Prostate gland (tissue), 2 donors: ENCODE measurements around the gene SUSD1. TPM values are rescaled to one million over a fixed set of nuclear protein-coding genes. Genes with fewer than 3 reads are reported as not detected.
"Not testable (repeated sequence)": the region's sequence is repeated elsewhere in the genome, so short reads cannot be mapped to it uniquely, and the experiment has no call there.

ENCODE experiments used
- DNase-seq: peaks from one replicate; pipeline ENCODE4 v3.0.0-alpha.2; 2019; ENCODE audit warnings: low spot score
- H3K27ac ChIP-seq, 2 donors: fragments of 200-600 bp; sonication (generic); 2 replicates each; pipeline ENCODE4 v1.5.1; 2017 to 2019
- H3K27me3 ChIP-seq: fragments of 200-600 bp; sonication (generic); replicated peaks from 2 replicates; pipeline ENCODE4 v1.5.1; 2019; ENCODE audit not compliant: insufficient read depth
- H3K36me3 ChIP-seq, 2 donors: fragments of 200-600 bp; sonication (generic); 1 replicate in 1 of 2; 2 replicates in 1 of 2; pipeline versions ENCODE4 v1.5.1 to v1.8.1; 2017 to 2019
- H3K4me1 ChIP-seq: fragments of 200-600 bp; sonication (generic); replicated peaks from 2 replicates; pipeline ENCODE4 v1.5.1; 2019
- H3K4me3 ChIP-seq, 2 donors: fragments of 200-600 bp; sonication (generic); 2 replicates each; pipeline ENCODE4 v1.5.1; 2017 to 2019
- H3K9me3 ChIP-seq: fragments of 200-600 bp; sonication (generic); 2 replicates; pipeline ENCODE4 v1.5.1; 2017
- POLR2A ChIP-seq: fragments of 450-650 bp; IDR thresholded peaks from one replicate; pipeline ENCODE4 v1.6.1; 2016; ENCODE audit warnings: antibody characterized with exemption, mild to moderate bottlenecking
- POLR2AphosphoS5 ChIP-seq: sonication (generic); formaldehyde crosslinking; IDR thresholded peaks from one replicate; pipeline ENCODE4 v1.6.1; 2017; ENCODE audit warnings: antibody characterized with exemption
- WGBS: methylation state at CpG from one replicate; pipeline ENCODE4 v1.1.5; 2018; 5-methylcytosine and 5-hydroxymethylcytosine counted together
- intact Hi-C: fragments of 100-400 bp; cut with DNase I; formaldehyde crosslinking; loops from one replicate; pipeline ENCODE4 v1.14.2; 2022
- total RNA-seq, 2 donors: library from RNA; depleted of rRNA; stranded (reverse); fragments of >200 nt; gene quantifications; one replicate each; pipeline ENCODE4 v1.1.0, GENCODE V29; 2016
- TF ChIP-seq, protein P1 (sequence below), 4 experiments: fragments of 200-600 bp in 2 of 4; fragments of 450-650 bp in 2 of 4; sonication (generic) in 2 of 4; IDR thresholded peaks; 1 replicate in 3 of 4; 2 replicates in 1 of 4; pipeline ENCODE4 v1.5.1; 2016 to 2019; ENCODE audit warnings: antibody characterized with exemption in 4 of 4, mild to moderate bottlenecking in 2 of 4, moderate library complexity in 2 of 4

Gene SUSD1
- total RNA-seq, 2 donors from 2014 or later, result 10.6 to 34.8 TPM

DNA sequence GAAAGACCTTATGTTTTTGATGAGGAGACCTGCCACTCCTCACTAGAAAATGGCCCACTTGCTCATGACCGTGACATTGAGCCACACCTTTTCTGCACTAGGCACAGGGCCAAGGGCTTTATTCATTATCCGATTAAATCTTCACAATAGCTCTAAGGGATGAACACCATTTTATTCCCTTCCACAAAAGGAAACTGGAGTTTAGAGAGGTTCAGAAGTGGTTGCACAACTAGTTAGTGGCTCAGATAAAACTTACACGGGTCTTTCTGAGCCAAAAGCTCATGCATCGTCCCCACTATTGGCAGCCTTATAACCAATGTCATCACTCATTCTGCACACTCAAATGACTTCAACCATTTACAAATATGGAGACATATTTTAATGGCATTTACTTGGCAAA is 39.4 kb downstream of the SUSD1 start:
- no peak for DNase-seq
- WGBS, result 50% methylated on average over 4 of the region's 4 CpGs
- H3K27me3 ChIP-seq, result no peaks in the 10 kb centered on the region
- intact Hi-C loops, result no loop called here
- H3K27ac ChIP-seq, result no peak overlapping the region
- no peak overlapping the region for H3K4me3 ChIP-seq
- H3K4me1 ChIP-seq, result no peaks in the 10 kb centered on the region
- TF ChIP-seq POLR2AphosphoS5, result no peak
- TF ChIP-seq, protein P1, sequence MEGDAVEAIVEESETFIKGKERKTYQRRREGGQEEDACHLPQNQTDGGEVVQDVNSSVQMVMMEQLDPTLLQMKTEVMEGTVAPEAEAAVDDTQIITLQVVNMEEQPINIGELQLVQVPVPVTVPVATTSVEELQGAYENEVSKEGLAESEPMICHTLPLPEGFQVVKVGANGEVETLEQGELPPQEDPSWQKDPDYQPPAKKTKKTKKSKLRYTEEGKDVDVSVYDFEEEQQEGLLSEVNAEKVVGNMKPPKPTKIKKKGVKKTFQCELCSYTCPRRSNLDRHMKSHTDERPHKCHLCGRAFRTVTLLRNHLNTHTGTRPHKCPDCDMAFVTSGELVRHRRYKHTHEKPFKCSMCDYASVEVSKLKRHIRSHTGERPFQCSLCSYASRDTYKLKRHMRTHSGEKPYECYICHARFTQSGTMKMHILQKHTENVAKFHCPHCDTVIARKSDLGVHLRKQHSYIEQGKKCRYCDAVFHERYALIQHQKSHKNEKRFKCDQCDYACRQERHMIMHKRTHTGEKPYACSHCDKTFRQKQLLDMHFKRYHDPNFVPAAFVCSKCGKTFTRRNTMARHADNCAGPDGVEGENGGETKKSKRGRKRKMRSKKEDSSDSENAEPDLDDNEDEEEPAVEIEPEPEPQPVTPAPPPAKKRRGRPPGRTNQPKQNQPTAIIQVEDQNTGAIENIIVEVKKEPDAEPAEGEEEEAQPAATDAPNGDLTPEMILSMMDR (IDR thresholded peaks at IDR 0.05), result no peak
- no peak for TF ChIP-seq POLR2A
- no peaks in the 10 kb centered on the region for H3K9me3 ChIP-seq
- H3K36me3 ChIP-seq, result no peaks in the 10 kb centered on the region

DNA sequence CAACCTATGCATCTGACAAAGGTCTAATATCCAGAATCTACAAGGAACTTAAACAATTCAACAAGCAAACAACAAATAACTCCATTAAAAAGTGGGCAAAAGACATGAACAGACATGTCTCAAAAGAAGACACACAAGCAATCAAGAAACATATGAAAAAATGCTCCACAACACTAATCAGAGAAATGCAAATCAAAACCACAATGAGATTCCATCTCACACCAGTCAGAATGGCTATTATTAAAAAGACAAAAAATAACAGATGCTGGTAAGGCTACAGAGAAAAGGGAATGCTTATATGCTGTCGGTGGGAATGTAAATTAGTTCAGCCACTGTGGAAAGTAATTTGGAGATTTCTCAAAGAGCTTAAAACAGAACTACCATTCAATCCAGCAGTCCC is 41.3 kb downstream of the SUSD1 start:
- H3K9me3 ChIP-seq, H3K27me3 ChIP-seq, H3K36me3 ChIP-seq, DNase-seq, H3K4me3 ChIP-seq, H3K27ac ChIP-seq, intact Hi-C loops, H3K4me1 ChIP-seq: not testable (repeated sequence)
- WGBS, result 87% methylated on average over 1 of the region's 1 CpG

DNA sequence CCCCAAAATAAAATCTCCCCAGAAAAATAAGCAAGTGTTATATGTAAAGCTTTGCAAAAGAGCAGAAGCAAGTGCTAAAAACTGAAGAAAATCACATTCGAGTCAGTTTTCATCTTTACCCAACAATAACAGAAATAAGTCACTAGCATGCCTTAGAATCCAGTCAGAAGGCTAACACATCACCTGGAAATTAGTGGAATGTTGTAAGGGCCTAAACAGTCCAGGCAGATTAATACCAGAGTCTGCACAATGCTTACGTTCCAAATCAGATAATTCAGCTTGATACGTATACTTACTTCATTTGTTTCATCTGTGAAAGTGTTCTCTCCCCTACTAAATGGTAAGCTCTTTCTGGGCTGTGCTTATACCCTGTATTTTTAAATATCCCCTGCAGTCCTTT is 42.7 kb downstream of the SUSD1 start:
- no peak for DNase-seq
- H3K9me3 ChIP-seq, result no peaks in the 10 kb centered on the region
- WGBS, result 98% methylated on average over 3 of the region's 3 CpGs

DNA sequence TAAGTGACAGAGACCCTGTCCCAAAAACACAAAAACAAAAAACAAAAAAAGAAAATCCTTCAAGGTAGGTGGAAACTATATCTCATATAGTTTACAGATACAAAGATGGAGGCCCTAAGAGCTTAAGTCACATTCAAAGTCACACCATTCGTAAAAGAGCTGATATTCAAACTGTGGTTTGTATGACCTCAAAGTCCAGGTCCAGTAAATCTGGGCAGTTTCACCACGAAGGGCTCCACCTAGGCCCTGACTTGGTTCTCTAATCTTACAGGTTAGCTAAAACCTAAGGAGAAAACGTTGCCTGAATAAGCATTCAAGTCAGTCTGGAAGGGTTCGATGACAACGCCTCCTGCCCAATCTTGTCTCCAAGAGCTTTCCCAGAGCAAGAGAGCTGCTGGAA is 44.1 kb downstream of the SUSD1 start:
- intact Hi-C loops, result no loop called here
- no peaks in the 10 kb centered on the region for H3K4me1 ChIP-seq
- DNase-seq, result no peak
- no peak overlapping the region for H3K27ac ChIP-seq
- H3K36me3 ChIP-seq, result no peaks in the 10 kb centered on the region
- WGBS, result 85% methylated on average over 5 of the region's 5 CpGs
- H3K4me3 ChIP-seq, result no peak overlapping the region
- no peaks in the 10 kb centered on the region for H3K27me3 ChIP-seq
- TF ChIP-seq, protein P1 (IDR thresholded peaks at IDR 0.05), result no peak
- TF ChIP-seq POLR2A (no peak), POLR2AphosphoS5 (no peak)
- H3K9me3 ChIP-seq, result no peaks in the 10 kb centered on the region

More for the DNA sequence above, 42.7 kb downstream of the SUSD1 start:
- TF ChIP-seq, protein P1 (IDR thresholded peaks at IDR 0.05), result no peak
- TF ChIP-seq POLR2AphosphoS5 (no peak), POLR2A (no peak)
- no peak overlapping the region for H3K4me3 ChIP-seq
- no peaks in the 10 kb centered on the region for H3K36me3 ChIP-seq
- H3K27ac ChIP-seq, result no peak overlapping the region
- intact Hi-C loops, result no loop called here
- no peaks in the 10 kb centered on the region for H3K4me1 ChIP-seq
- no peaks in the 10 kb centered on the region for H3K27me3 ChIP-seq

DNA sequence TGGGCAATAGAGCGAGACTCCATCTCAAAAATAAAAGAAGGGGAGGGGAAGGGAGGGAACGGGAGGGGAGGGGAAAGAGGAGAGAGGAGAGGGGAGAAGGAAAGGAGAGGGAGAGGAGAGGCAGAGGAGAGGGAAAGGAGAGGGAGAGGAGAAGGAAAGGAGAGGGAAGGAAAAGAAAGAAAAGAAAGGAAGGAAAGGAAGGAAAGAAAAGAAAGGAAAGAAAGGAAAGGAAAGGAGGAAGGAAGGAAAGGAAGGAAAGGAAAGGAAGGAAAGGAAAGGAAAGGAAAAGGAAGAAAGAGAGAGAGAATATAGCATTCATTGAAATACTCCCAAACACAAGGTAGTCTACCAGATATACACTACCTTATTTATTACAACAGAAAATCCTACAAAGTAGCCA is 44.8 kb downstream of the SUSD1 start:
- no peak for DNase-seq
- no peaks in the 10 kb centered on the region for H3K27me3 ChIP-seq
- TF ChIP-seq POLR2AphosphoS5, result no peak
- H3K27ac ChIP-seq, result no peak overlapping the region
- H3K36me3 ChIP-seq, result no peaks in the 10 kb centered on the region
- H3K9me3 ChIP-seq, result no peaks in the 10 kb centered on the region
- intact Hi-C loops, result no loop called here
- no peak overlapping the region for H3K4me3 ChIP-seq
- 87% methylated on average over 2 of the region's 2 CpGs for WGBS
- no peaks in the 10 kb centered on the region for H3K4me1 ChIP-seq

DNA sequence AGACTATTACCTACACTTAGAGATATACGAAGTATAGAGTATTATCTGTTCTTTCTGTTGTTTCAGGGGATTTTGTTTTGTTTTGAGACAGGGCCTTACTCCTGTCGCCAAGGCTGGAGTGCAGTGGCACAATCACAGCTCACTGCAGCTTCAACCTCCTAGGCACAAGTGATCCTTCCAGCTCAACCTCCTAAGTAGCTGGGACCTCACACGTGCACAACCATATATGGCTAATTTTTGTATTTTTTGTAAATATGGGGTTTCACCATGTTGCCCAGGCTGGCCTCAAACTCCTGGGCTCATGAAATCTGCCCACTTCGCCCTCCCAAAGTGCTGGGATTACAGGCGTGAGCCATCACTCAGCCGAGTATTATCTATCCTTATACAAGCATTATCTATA is 45.9 kb downstream of the SUSD1 start:
- intact Hi-C loops, result no loop called here
- Histone ChIP-seq H3K4me1 (no peaks in the 10 kb centered on the region), H3K36me3 (no peaks in the 10 kb centered on the region), H3K4me3 (no peak overlapping the region), H3K27ac (no peak overlapping the region), H3K27me3 (no peaks in the 10 kb centered on the region), H3K9me3 (no peaks in the 10 kb centered on the region)
- DNase-seq, result no peak
- WGBS, result 86% methylated on average over 6 of the region's 6 CpGs
- no peak for TF ChIP-seq POLR2AphosphoS5
- TF ChIP-seq, protein P1 (IDR thresholded peaks at IDR 0.05), result no peak
- no peak for TF ChIP-seq POLR2A

DNA sequence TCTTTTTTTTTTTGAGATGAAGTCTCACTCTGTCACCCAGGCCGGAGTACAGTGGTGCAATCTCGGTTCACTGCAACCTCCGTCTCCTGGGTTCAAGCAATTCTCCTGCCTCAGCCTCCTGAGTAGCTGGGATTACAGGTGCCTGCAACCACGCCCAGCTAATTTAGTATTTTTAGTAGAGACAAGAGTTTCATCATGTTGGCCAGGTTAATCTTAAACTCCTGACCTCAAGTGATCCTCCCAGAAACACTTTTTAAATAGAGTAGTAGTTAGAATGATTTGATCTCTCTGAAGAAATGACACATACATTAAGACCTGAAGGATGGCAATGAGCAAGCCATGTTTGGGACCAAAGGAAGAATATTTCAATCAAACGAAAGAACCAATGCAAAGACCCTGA is 46.7 kb downstream of the SUSD1 start:
- H3K27me3 ChIP-seq, DNase-seq, intact Hi-C loops, H3K9me3 ChIP-seq, H3K36me3 ChIP-seq, H3K4me3 ChIP-seq, H3K27ac ChIP-seq, H3K4me1 ChIP-seq: not testable (repeated sequence)
- WGBS, result 89% methylated on average over 5 of the region's 5 CpGs
